Vagina (tissue), 2 donors: ENCODE results near the gene RPL36.

Experiments used
- POLR2A ChIP-seq, 2 donors: fragments of 450-650 bp; IDR thresholded peaks; one replicate each; pipeline ENCODE4 v1.6.1; 2017; ENCODE audit warnings: antibody characterized with exemption in 2 of 2, mild to moderate bottlenecking in 2 of 2, moderate library complexity in 2 of 2
- POLR2AphosphoS5 ChIP-seq, 2 donors: sonication (generic); formaldehyde crosslinking; IDR thresholded peaks; one replicate each; pipeline ENCODE4 v1.9.0; 2017; ENCODE audit warnings: antibody characterized with exemption in 2 of 2, mild to moderate bottlenecking in 2 of 2, low read depth in 1 of 2; ENCODE audit not compliant: insufficient read depth in 1 of 2
- TF ChIP-seq, protein P1 (sequence below), 3 experiments: fragments of 450-650 bp in 2 of 3; fragments of 200-600 bp in 1 of 3; sonication (generic) in 1 of 3; IDR thresholded peaks; one replicate each; pipeline ENCODE4 v1.5.1; 2017 to 2019; ENCODE audit warnings: antibody characterized with exemption in 3 of 3, mild to moderate bottlenecking in 2 of 3, moderate library complexity in 2 of 3

DNA sequence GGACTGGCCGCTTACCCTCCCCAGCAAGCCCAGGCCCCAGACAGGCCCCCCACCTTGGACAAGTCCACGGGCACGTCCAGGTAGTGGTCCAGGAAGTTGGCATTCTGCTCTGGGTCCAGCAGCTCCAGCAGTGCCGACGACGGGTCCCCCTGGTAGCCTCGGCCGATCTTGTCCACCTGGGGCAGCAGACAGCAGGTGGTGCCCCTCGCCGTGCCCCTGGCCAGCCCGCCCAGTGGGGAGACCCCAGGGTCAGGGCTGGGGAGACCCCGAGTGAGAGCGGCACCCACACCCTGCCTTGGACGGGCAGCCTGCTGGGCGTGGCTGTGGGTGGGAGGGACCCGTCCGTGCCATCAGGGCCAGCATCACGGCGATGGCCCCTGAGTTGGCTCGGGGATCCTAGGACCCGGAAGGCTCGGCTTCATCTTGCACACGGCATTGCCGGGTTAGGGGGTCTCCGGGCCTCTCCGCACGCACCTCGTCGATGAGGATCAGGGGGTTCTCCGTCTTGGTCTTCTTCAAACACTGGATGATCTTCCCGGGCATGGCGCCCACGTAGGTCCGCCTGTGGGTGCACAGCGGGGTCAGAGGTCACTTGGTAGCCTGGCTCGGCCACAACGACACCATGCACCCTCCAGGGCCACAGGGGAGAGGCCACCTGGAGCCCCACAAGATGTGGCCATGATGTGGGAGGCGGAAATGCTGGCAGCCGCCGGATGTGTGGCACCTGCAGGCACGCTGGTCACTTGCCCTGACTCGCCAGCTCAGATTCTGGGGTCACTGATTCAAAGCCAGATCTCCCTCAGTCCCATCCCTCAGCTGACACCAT lies 6.3 kb downstream of the RPL36 start:
- TF ChIP-seq, protein P1, sequence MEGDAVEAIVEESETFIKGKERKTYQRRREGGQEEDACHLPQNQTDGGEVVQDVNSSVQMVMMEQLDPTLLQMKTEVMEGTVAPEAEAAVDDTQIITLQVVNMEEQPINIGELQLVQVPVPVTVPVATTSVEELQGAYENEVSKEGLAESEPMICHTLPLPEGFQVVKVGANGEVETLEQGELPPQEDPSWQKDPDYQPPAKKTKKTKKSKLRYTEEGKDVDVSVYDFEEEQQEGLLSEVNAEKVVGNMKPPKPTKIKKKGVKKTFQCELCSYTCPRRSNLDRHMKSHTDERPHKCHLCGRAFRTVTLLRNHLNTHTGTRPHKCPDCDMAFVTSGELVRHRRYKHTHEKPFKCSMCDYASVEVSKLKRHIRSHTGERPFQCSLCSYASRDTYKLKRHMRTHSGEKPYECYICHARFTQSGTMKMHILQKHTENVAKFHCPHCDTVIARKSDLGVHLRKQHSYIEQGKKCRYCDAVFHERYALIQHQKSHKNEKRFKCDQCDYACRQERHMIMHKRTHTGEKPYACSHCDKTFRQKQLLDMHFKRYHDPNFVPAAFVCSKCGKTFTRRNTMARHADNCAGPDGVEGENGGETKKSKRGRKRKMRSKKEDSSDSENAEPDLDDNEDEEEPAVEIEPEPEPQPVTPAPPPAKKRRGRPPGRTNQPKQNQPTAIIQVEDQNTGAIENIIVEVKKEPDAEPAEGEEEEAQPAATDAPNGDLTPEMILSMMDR (IDR thresholded peaks at IDR 0.05), result no peak
- TF ChIP-seq POLR2AphosphoS5 (IDR thresholded peaks at IDR 0.05; ENCODE audit: insufficient read depth in 1 of 2, low read depth in 1 of 2) (no peak), POLR2A (IDR thresholded peaks at IDR 0.05) (no peak)
